GM21526 (cell line): ENCODE data around the gene FPR1.
A peak's percentile ranks its signal among the peaks of the same experiment; 100 is the strongest.

ENCODE experiments used
- ATAC-seq: cut with Tn5 transposase; IDR thresholded peaks from one replicate; pipeline ENCODE4 v1.9.1; 2021; ENCODE audit warnings: moderate library complexity; ENCODE audit not compliant: unreplicated experiment, low FRiP score

The FPR1 gene

DNA sequence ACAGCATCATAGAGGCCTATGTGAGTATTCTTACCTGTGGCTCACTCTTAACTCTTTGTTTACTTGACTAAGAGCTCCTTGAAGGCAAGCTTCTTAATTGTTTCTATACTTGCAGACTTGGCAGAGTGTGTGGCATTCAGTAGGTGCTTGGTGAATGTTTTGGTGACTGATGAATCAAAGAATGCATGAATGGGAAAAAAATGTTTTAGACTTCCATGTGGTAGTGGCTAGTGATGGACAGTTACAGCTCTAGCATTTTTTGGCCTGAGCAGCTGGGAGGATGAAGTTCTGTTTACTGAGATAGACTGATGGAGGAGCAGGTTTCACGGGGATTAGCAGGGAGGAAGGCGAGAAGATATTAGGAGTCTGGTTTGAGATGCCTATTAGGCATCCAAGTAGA, 41.5 kb downstream of the FPR1 start:
- ATAC-seq = no peak

DNA sequence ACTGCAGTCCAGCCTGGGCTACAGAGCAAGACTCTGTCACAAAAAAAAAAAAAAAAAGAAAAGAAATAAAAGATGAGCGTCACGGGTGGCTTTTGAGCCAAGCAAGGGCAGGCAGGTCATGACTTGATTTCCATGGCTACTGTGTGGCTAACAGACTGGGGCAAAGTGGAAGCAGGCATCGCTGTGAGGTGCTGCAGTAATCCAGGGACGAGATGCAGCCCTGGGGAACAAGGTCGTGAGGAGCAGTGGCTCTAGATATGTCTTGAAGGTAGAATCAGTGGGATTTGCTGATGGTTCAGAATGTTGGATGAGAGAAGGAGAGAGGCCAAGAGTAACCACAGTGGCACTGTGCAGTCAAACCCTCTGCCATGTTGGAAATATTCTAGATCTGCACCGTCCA, 42.1 kb downstream of the FPR1 start:
- ATAC-seq = no peak

DNA sequence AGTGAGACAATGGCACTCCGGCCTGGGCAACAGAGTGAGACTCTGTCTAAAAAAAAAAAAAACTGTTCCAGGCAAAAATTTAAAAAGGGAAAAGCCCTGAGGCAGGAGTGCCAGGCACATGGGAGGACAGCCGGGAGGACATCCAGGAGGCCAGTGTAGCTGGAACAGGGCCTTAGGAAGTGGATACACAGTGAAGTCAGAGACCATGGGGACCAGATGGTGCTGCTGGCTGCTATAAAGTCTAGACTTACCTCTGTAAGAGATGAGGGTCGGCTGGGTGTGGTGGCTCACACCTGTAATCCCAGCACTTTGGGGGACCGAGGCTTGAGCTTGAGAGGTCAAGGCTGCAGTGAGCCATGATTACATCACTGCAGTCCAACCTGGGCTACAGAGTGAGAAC, 42.9 kb downstream of the FPR1 start:
- ATAC-seq = no peak

DNA sequence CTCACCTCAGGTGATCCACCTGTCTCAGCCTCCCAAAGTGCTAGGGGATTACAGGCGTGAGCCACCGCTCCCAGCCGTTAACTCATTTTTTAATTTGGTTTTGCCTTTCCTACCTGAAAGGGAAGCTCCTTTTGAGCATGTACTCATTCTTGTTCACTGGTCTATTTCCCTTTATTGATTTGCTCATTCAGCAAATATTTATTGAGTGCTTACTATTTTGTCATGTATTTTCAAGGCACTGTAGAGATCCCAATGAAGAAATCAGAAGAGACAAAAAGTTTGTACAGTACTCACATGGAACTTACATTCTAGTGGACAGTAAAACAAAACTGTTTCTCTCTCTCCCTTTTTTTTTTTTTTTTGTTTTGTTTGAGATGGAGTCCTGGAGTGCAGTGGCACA, 44.8 kb downstream of the FPR1 start:
- no peak for ATAC-seq

DNA sequence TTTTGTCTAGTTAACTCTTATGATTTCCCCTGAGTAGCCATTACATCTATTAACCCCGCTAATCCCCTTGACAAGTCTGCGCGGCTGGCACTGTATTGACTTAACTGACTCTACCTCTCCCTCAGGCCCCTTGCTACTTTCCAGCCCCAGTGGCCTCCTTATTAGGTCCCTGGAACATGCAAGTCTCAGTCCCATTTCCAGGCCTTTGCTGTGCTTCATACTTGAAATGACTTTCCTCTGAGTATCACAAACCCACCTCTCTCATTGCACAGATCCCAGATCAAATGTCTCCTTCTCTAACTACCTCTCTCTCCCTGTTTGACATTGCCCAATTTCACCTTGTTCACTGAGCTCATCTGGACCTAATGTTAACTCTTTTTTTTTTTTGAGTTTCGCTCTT, 45.4 kb downstream of the FPR1 start:
- ATAC-seq = no peak

DNA sequence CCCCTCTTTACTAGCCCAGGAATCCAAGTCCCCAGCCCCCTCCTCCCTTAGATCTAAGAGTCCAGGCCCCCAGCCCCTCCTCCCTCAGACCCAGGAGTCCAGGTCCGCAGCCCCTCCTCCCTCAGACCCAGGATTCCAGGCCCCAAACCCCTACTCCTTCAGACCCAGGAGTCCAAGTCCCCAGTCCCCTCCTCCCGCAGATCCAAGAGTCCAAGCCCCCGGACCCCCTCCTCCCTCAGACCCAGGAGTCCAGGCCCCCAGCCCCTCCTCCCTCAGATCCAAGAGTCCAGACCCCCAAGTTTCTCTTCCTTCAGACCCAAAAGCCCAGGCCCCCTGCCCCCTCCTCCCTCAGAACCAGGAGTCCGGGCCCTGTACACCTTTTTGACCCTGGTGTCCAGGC, 47.1 kb downstream of the FPR1 start:
- no peak for ATAC-seq

DNA sequence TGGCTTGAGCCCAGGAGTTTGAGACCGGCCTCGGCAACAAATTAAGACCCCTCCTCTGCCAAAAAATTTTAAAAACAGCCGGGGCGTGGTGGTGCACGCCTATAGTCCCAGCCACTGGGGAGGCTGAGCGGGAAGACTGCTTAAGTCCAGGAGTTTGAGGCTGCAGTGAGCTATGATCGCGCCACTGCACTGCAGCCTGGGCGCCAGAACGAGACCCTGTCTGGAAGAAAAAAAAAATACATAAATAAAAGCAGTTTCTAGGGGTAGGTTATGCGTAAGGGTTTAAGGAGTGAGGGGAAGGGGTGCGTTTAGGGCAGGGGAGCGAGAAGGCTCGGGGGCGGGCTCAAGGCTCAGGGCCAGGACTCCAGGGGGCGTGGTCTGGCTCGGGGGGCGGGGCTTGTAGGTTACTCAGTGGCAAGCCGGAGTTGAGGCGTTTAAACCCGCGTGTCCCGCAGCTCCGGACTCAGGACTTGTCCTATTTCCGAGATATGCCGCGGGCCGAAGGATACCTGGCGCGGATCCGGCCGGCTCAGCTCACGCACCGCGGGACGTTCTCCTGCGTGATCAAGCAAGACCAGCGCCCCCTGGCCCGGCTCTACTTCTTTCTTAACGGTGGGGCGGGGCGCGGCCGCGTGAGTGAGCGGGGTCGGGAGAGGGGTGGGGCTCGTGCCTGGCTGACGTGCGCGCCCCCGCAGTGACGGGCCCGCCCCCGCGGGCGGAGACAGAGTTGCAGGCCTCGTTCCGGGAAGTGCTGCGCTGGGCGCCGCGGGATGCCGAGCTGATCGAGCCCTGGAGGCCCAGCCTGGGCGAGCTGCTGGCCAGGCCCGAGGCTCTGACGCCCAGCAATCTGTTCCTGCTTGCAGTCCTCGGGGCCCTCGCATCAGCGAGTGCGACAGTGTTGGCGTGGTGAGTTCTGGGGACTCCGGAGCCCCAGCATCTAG, 47.8 kb downstream of the FPR1 start:
- peak; percentile 85 for ATAC-seq

DNA sequence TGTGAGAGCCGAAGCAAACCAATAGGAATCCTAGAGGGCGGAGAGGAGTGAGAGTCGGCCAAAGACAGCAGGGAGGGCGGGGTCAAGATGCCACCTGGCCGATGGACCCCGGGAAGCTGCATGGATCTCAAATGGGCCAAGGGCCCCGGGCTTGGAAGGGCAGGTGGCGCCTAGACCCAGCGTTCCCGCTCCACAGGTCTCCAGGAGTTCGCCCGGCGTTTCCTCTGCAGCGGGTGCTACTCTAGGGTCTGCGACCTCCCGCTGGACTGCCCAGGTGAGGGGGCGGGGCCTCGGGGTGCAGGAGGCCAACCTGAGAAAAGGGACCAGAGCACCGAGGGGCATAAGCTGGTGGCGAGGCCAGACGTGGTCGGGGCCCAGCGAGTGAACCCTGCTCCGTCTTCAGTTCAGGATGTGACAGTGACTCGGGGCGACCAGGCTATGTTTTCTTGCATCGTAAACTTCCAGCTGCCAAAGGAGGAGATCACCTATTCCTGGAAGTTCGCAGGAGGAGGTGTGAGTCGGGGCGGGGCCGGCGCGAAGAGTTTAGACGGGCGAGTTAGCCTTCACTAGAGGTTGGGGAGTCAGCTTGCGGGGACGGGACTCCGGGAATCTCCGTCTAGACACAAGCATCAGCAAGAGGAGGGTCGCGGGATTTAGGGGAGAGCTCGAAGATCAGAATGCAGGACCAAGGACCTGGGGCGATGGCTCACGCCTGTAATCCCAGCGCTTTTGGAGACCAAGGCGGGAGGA, 48.7 kb downstream of the FPR1 start:
- ATAC-seq = no peak

DNA sequence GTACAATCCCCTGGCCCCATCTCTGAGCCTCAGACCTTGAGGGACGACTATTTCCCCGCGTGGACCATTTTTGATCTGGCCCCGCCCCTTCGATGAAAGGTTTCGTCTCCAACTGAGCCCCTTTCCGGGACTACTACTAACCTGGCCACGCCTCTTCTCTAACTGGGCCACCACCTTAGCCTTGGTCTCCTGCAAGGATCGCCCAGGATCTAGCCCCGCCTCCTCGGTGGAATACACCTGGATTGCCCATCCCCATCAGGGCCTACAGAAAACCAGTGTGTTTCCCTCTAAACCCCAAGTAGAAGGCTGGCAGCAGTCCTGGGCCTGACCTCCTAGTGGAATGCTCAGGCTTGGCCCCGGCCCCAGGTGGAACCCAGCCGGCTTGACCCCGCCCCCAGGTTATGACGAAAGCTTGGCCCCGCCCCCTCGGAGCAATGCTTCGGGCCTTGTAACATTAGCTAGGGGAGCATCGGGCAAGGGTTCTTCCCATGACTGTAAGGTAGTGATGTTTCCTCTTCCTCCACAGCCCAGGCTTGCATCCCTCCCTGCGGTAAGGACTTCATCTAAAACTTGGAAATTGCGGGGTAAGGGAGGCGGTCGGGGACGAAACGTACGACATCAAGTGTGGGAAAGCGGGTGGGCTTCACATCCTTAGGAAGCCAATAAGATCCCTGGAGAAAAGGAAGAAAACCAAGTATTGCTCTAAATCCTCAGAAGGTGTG, 49.4 kb downstream of the FPR1 start:
- ATAC-seq = no peak

DNA sequence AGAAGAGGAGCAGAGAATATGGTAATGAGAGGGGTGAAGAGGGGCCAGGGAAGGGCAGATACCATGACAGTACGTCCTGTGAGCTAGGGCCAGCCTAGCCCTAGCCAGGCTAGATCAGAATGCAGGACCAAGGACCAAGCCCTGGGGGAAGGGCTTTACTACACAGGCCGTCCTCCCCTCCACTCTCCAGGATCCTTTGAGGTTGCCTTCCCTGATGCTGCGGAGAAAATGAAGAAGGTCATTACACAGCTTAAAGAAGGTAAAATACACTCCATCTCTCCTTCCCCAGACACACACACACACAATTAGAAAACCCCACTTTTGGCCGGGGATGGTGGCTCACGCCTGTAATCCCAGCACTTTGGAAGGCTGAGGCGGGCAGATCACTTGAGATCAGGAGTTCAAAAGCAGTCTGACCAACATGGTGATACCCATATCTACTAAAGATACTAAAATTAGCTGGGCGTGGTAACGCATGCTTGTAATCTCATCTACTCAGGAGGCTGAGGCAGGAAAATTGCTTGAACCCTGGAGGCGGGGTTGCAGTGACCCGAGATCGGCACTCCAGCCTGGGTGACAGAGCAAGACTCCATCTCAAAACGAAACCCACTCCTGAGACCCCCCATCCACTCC, 50.1 kb downstream of the FPR1 start:
- no peak for ATAC-seq

DNA sequence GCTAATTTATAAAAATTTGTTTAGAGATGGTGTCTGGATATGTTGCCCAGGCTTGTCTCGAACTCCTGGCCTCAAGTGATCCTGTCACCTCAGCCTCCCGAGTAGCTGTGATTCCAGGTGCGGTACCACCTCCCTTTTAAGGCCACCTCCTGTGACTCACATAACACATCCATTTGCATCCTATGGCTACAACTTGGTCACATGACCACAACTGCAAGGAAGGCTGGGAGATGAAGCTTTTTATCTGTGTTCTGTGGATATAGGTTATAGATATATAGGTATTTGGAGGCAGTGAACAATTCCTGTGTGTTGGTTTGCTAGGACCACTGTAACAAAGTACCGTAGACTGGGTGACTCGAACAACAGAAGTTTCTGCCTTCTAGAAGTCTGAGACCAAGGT, 52.5 kb downstream of the FPR1 start:
- no peak for ATAC-seq

DNA sequence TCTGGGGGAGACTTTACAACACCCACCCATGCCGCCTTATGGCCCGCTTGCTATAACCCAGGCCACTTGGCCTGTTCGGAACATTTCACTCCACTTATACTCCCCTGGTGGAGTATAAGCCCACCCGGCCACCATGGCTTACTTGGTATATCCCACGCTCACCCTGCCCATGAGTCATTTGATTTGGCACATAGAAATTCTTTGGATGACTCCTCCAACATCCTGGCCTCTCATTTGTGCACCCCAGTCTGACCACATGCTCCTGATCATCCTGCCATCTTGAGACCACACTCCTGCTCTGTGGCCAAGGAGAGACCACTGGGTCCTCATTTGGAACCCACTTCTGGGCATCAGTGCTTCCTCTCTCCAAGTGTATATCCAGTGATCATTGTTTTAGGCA, 53.4 kb downstream of the FPR1 start:
- ATAC-seq = no peak

DNA sequence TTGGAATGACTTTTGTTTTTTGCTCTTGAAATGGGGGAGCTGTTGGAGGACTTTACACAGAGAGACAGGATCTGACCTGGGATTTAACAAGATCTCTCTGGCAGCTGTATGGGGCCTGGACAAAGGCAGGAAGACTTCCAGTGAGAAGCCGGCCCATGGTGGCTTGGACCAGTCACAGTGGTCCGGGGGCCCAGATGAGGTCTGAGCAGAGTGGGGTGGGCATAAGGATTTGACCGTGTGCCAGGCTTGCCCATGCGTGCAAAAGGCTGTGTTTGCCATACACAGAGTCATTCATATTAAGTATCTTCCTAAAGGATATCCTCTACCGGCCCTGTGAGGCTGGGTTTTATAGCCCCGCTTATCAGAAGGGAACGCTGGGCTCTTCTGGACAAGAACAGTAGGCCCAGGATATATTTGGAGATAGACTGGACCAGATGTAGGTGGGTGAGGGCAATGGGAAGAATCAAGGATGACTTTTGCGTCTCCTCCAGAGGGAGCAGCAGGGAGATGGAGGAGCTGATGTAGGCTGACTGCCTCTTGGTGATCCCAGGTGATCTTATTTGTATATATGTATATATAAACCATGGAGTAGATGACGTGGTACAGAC, 54.4 kb downstream of the FPR1 start:
- ATAC-seq = no peak

DNA sequence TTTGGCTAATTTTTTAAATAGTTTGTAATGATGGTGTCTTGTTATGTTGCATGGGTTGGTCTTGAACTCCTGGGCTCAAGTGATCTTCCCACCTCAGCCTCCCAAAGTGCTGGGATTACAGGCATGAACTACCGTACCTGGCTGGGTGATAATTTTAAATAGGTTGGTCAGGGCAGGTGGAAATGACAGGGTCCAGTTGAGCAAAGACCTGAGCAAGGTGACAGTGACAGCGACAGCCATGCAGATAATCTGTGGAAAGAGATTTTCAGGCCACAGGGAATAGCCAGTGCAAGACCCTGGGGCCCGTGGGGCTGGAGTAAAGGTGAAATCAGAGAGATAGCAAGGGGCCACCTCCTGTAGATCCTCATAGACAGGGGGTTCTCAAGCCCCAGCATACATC, 55.1 kb downstream of the FPR1 start:
- ATAC-seq = no peak
